ENCODE results near the gene SLC2A6.

SLC2A6 gene

GRCh38 chr9:133515240-133515610 is 36.3 kb upstream of the SLC2A6 start:
- no peak for DNase-seq

- DNase-seq: no peak
These were observed 35.8 kb upstream of the SLC2A6 start for GRCh38 chr9:133514460-133515239.

GRCh38 chr9:133513214-133514100 is 34.6 kb upstream of the SLC2A6 start:
- no peak for DNase-seq

GRCh38 chr9:133512253-133513213 is 33.6 kb upstream of the SLC2A6 start:
- no peak for DNase-seq

GRCh38 chr9:133511607-133512006 is 32.7 kb upstream of the SLC2A6 start:
- DNase-seq: no peak

GRCh38 chr9:133510926-133511505 is 32.1 kb upstream of the SLC2A6 start:
- no peak for DNase-seq

GRCh38 chr9:133509179-133510083 is 30.5 kb upstream of the SLC2A6 start:
- DNase-seq: peak in 1 of 2 experiments; percentile 8

GRCh38 chr9:133508046-133508445 is 29.1 kb upstream of the SLC2A6 start:
- no peak for DNase-seq

GRCh38 chr9:133507246-133507965 is 28.5 kb upstream of the SLC2A6 start:
- no peak for DNase-seq

- no peak for DNase-seq
These were observed 27.7 kb upstream of the SLC2A6 start for GRCh38 chr9:133506653-133507038.

GRCh38 chr9:133505901-133506652 is 27.2 kb upstream of the SLC2A6 start:
- DNase-seq: no peak

- DNase-seq: no peak
These were observed 26.4 kb upstream of the SLC2A6 start for GRCh38 chr9:133505186-133505830.

GRCh38 chr9:133502112-133502511 is 23.2 kb upstream of the SLC2A6 start:
- no peak for DNase-seq

- DNase-seq: no peak
These were observed 21.0 kb upstream of the SLC2A6 start for GRCh38 chr9:133499892-133500270.

- no peak for DNase-seq
These were observed 20.4 kb upstream of the SLC2A6 start for GRCh38 chr9:133499132-133499891.

- no peak for DNase-seq
These were observed 18.3 kb upstream of the SLC2A6 start for GRCh38 chr9:133496861-133497842.

Data from NCI-H187 (cell line).